Liver (tissue), 9 donors: Measurements from ENCODE around the gene CARD11. TPM values are rescaled to one million over a fixed set of nuclear protein-coding genes. Genes with fewer than 3 reads are reported as not detected.

Source experiments
- DNase-seq: peaks from one replicate; pipeline ENCODE4 v3.0.0-alpha.2; 2017; ENCODE audit warnings: low spot score
- H3K27ac ChIP-seq, 2 donors: one replicate each; pipeline ENCODE4 v1.7.0; 2013; ENCODE audit warnings: inconsistent platforms in 2 of 2, low read length in 2 of 2, control low read depth in 1 of 2, low read depth in 1 of 2, mild to moderate bottlenecking in 1 of 2
- H3K27me3 ChIP-seq, 4 donors: one replicate each; pipeline versions ENCODE4 v1.6.1 to v1.7.0; 2013; ENCODE audit warnings: low read length in 3 of 4, inconsistent platforms in 1 of 4, mild to moderate bottlenecking in 1 of 4, moderate library complexity in 1 of 4; ENCODE audit not compliant: control insufficient read depth in 4 of 4, insufficient read depth in 4 of 4
- H3K36me3 ChIP-seq, 4 donors: one replicate each; pipeline versions ENCODE4 v1.6.1 to v1.7.0; 2013; ENCODE audit warnings: low read length in 3 of 4, mild to moderate bottlenecking in 3 of 4, low read depth in 1 of 4, moderate library complexity in 1 of 4; ENCODE audit not compliant: control insufficient read depth in 4 of 4, insufficient read depth in 3 of 4
- H3K4me1 ChIP-seq, 4 donors: one replicate each; pipeline versions ENCODE4 v1.6.1 to v1.7.0; 2013; ENCODE audit warnings: low read length in 3 of 4, mild to moderate bottlenecking in 3 of 4, moderate library complexity in 1 of 4; ENCODE audit not compliant: control insufficient read depth in 4 of 4, insufficient read depth in 4 of 4
- H3K4me3 ChIP-seq, 3 donors: one replicate each; pipeline versions ENCODE4 v1.6.1 to v1.7.0; 2013; ENCODE audit warnings: low read length in 3 of 3, control low read depth in 1 of 3, low read depth in 1 of 3, mild to moderate bottlenecking in 1 of 3
- H3K9ac ChIP-seq, 2 donors: one replicate each; pipeline ENCODE4 v1.7.0; 2013; ENCODE audit warnings: low read length in 2 of 2, mild to moderate bottlenecking in 2 of 2, moderate library complexity in 2 of 2, control low read depth in 1 of 2, low read depth in 1 of 2
- H3K9me3 ChIP-seq, 4 donors: one replicate each; pipeline versions ENCODE4 v1.6.1 to v1.7.0; 2013; ENCODE audit warnings: low read length in 3 of 4; ENCODE audit not compliant: control insufficient read depth in 4 of 4
- CTCF ChIP-seq: fragments of 150-350 bp; IDR thresholded peaks from 2 replicates; pipeline ENCODE4 v1.5.1; 2017; ENCODE audit warnings: improper control_type of control experiment, low read depth, low read length; ENCODE audit not compliant: missing input control
- EGR1 ChIP-seq, 2 donors: IDR thresholded peaks; 2 replicates each; pipeline ENCODE4 v1.6.1; 2016 to 2018; ENCODE audit warnings: antibody characterized with exemption in 2 of 2, low read depth in 2 of 2
- FOXA1 ChIP-seq: IDR thresholded peaks from 2 replicates; pipeline ENCODE4 v1.6.1; 2016; ENCODE audit warnings: antibody characterized with exemption
- FOXA2 ChIP-seq: IDR thresholded peaks from 2 replicates; pipeline ENCODE4 v1.6.1; 2016; ENCODE audit warnings: antibody characterized with exemption
- GABPA ChIP-seq, 2 donors: IDR thresholded peaks in 1 of 2; conservative IDR thresholded peaks in 1 of 2; 2 replicates each; pipeline ENCODE4 v1.6.1; 2016; ENCODE audit warnings: antibody characterized with exemption in 2 of 2, mild to moderate bottlenecking in 1 of 2, moderate library complexity in 1 of 2
- HNF4A ChIP-seq, 2 donors: conservative IDR thresholded peaks; 2 replicates each; pipeline ENCODE4 v1.6.1; 2016; ENCODE audit warnings: antibody characterized with exemption in 2 of 2, mild to moderate bottlenecking in 2 of 2
- HNF4G ChIP-seq: IDR thresholded peaks from 2 replicates; pipeline ENCODE4 v1.6.1; 2016; ENCODE audit warnings: antibody characterized with exemption
- JUND ChIP-seq, 2 donors: IDR thresholded peaks; 2 replicates each; pipeline ENCODE4 v1.6.1; 2016; ENCODE audit warnings: antibody characterized with exemption in 2 of 2
- NR2F2 ChIP-seq: IDR thresholded peaks from 2 replicates; pipeline ENCODE4 v1.6.1; 2016; ENCODE audit warnings: antibody characterized with exemption
- RAD21 ChIP-seq, 2 donors: IDR thresholded peaks; 2 replicates each; pipeline ENCODE4 v1.6.1; 2016; ENCODE audit warnings: antibody characterized with exemption in 2 of 2, mild to moderate bottlenecking in 2 of 2
- REST ChIP-seq: IDR thresholded peaks from 2 replicates; pipeline ENCODE4 v1.6.1; 2016; ENCODE audit warnings: antibody characterized with exemption, mild to moderate bottlenecking
- RXRA ChIP-seq, 2 donors: IDR thresholded peaks; 2 replicates each; pipeline ENCODE4 v1.6.1; 2017 to 2018; ENCODE audit warnings: antibody characterized with exemption in 2 of 2, mild to moderate bottlenecking in 1 of 2
- SP1 ChIP-seq: IDR thresholded peaks from 2 replicates; pipeline ENCODE4 v1.6.1; 2018; ENCODE audit warnings: antibody characterized with exemption, mild to moderate bottlenecking
- TAF1 ChIP-seq: conservative IDR thresholded peaks from 2 replicates; pipeline ENCODE4 v1.6.1; 2016; ENCODE audit warnings: antibody characterized with exemption, mild to moderate bottlenecking
- YY1 ChIP-seq: IDR thresholded peaks from 2 replicates; pipeline ENCODE4 v1.6.1; 2016; ENCODE audit warnings: antibody characterized with exemption, mild to moderate bottlenecking
- ZBTB33 ChIP-seq: IDR thresholded peaks from 2 replicates; pipeline ENCODE4 v1.6.1; 2016; ENCODE audit warnings: antibody characterized with exemption
- WGBS: extraction: QIAGEN DNeasy Blood & Tissue Kit; methylation state at CpG from one replicate; pipeline ENCODE4 v1.1.7; 2013; 5-methylcytosine and 5-hydroxymethylcytosine counted together
- polyA plus RNA-seq, 2 donors: library from polyadenylated mRNA; stranded (reverse) in 1 of 2; unstranded in 1 of 2; fragments of 200-250 nt in 1 of 2; fragments of >200 nt in 1 of 2; fragmentation: Nextera tagmentation in 1 of 2; extraction: Ambion mirVana in 1 of 2; gene quantifications; one replicate each; pipeline versions ENCODE4 v1.2.1 to v1.2.3, GENCODE V29; 2013 to 2015
- total RNA-seq, 2 donors: library from RNA; depleted of rRNA; stranded (reverse); fragments of >200 nt; gene quantifications; one replicate each; pipeline ENCODE4 v1.2.3, GENCODE V29; 2014
- TF ChIP-seq, protein P1 (sequence below): IDR thresholded peaks from 2 replicates; pipeline ENCODE4 v1.6.1; 2016; ENCODE audit warnings: antibody characterized with exemption
- TF ChIP-seq, protein P2 (sequence below): IDR thresholded peaks from 2 replicates; pipeline ENCODE4 v1.6.1; 2016; ENCODE audit warnings: antibody characterized with exemption
- donor health status: healthy.
- donor health status: healthy.
- donor health status: healthy.
- donor health status: healthy.
- donor health status: healthy.

CARD11 gene
- total and polyA plus RNA-seq, 4 donors = 0.42 to 1.3 (median 0.83) TPM

DNA sequence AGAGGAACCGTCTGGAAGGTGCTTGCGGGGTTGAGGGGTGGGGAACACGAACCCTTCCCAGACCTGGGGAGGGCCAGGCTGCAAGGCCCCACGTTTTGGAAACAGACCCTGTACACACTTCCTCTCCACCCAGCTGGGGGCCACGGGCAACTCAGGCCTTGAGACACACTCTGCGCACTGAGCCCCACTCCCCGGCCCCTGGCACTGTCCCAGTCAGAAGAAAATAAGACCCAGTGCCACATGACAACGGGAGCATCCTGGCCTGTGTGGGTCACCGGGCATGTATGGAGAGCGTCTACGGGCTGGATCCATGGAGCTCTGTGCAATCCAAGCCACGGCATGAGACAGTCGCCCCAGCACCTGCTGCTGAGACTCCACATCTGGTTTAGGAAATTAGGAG lies 63.7 kb downstream of the CARD11 start:
- peaks cover 0 to 3% (median under 1%) of the 10 kb centered on the region in 4 donors for H3K9me3 ChIP-seq
- 74% methylated on average over 13 of the region's 13 CpGs for WGBS
- TF ChIP-seq JUND (IDR thresholded peaks at IDR 0.05) = no peak
- TF ChIP-seq, protein P1, sequence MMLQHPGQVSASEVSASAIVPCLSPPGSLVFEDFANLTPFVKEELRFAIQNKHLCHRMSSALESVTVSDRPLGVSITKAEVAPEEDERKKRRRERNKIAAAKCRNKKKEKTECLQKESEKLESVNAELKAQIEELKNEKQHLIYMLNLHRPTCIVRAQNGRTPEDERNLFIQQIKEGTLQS = no peak
- TF ChIP-seq ZBTB33 = no peak
- TF ChIP-seq FOXA1 = no peak
- no peak for TF ChIP-seq HNF4G
- TF ChIP-seq RXRA (IDR thresholded peaks at IDR 0.05) = no peak
- TF ChIP-seq GABPA (IDR thresholded peaks at IDR 0.05 in 1 of 2, conservative IDR thresholded peaks at IDR 0.05 in 1 of 2) = no peak
- no peak for TF ChIP-seq REST
- no peak for TF ChIP-seq FOXA2
- TF ChIP-seq EGR1 (IDR thresholded peaks at IDR 0.05; ENCODE audit: low read depth in 2 of 2) = no peak
- TF ChIP-seq NR2F2 = no peak
- TF ChIP-seq YY1 = no peak
- TF ChIP-seq TAF1 = no peak
- no peak for TF ChIP-seq RAD21 (IDR thresholded peaks at IDR 0.05)
- TF ChIP-seq HNF4A (conservative IDR thresholded peaks at IDR 0.05) = no peak
- no peak overlapping the region for H3K4me3 ChIP-seq
- no peak overlapping the region for H3K27ac ChIP-seq
- no peaks in the 10 kb centered on the region for H3K36me3 ChIP-seq
- no peak overlapping the region for H3K9ac ChIP-seq
- H3K27me3 ChIP-seq = peaks cover 0 to 5% (median under 1%) of the 10 kb centered on the region in 4 donors
- peaks cover 0 to 3% (median 0%) of the 10 kb centered on the region in 4 donors for H3K4me1 ChIP-seq
- DNase-seq = no peak

GRCh38 chr7:2979201-2979631 lies 64.5 kb downstream of the CARD11 start:
- Histone ChIP-seq H3K36me3 (no peaks in the 10 kb centered on the region), H3K4me3 (no peak overlapping the region), H3K9ac (no peak overlapping the region), H3K27me3 (peaks cover 0 to 5% (median under 1%) of the 10 kb centered on the region in 4 donors), H3K9me3 (peaks cover 0 to 3% (median under 1%) of the 10 kb centered on the region in 4 donors), H3K4me1 (peaks cover 0 to 3% (median 0%) of the 10 kb centered on the region in 4 donors), H3K27ac (no peak overlapping the region)
- 62% methylated on average over 13 of the region's 13 CpGs for WGBS
- no peak for DNase-seq
- TF ChIP-seq HNF4G (no peak), NR2F2 (no peak), FOXA2 (no peak), RXRA (IDR thresholded peaks at IDR 0.05) (no peak), HNF4A (conservative IDR thresholded peaks at IDR 0.05) (no peak), TAF1 (no peak), FOXA1 (no peak), ZBTB33 (no peak), JUND (IDR thresholded peaks at IDR 0.05) (no peak), CTCF (no peak), SP1 (no peak), YY1 (no peak)
- TF ChIP-seq, protein P1 = no peak
- TF ChIP-seq, protein P2, sequence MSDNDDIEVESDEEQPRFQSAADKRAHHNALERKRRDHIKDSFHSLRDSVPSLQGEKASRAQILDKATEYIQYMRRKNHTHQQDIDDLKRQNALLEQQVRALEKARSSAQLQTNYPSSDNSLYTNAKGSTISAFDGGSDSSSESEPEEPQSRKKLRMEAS = no peak
